Activated CD8-positive, alpha-beta T cell treated with anti-CD3 and anti-CD28 coated beads for 36 hours (primary cell): Measurements from ENCODE around the gene CDH13. TPM values are rescaled to one million over a fixed set of nuclear protein-coding genes. Genes with fewer than 3 reads are reported as not detected.

Experiments used
- ATAC-seq: fragments of 200-7000 bp; cut with Tn5 transposase; one replicate; pipeline ENCODE4 v1.10.0; 2021; ENCODE audit warnings: mild to moderate bottlenecking, moderate library complexity
- CTCF ChIA-PET: fragments of 350-600 bp; sonication (Branson Sonifier 250); formaldehyde crosslinking; loops from one replicate; lab custom pipeline; 2021; ENCODE audit warnings: antibody characterized with exemption; lab: Charles Lee
- POLR2A ChIA-PET: fragments of 350-600 bp; sonication (Branson Sonifier 250); formaldehyde crosslinking; loops from one replicate; lab custom pipeline; 2021; ENCODE audit warnings: antibody characterized with exemption; lab: Charles Lee
- DNase-seq: peaks from one replicate; pipeline ENCODE4 v3.0.0-alpha.2; 2020
- H3K27ac Mint-ChIP-seq: one replicate; pipeline ENCODE4 v1.8.0; 2021; ENCODE audit warnings: mild to moderate bottlenecking, mixed read lengths
- H3K27me3 Mint-ChIP-seq: one replicate; pipeline ENCODE4 v1.8.0; 2021; ENCODE audit warnings: mixed read lengths
- H3K36me3 Mint-ChIP-seq: one replicate; pipeline ENCODE4 v1.8.0; 2021; ENCODE audit warnings: low read depth, mixed read lengths
- H3K4me1 Mint-ChIP-seq: one replicate; pipeline ENCODE4 v1.8.0; 2021; ENCODE audit warnings: low read depth, mixed read lengths
- H3K4me3 Mint-ChIP-seq: one replicate; pipeline ENCODE4 v1.8.0; 2021; ENCODE audit warnings: mild to moderate bottlenecking, moderate library complexity, mixed read lengths
- H3K9me3 Mint-ChIP-seq: one replicate; pipeline ENCODE4 v1.8.0; 2021; ENCODE audit warnings: mixed read lengths
- intact Hi-C: fragments of 100-400 bp; cut with micrococcal nuclease; formaldehyde crosslinking; loops from one replicate; pipeline ENCODE4 v1.10.0; 2022
- total RNA-seq, 2 experiments: library from RNA; stranded (reverse); gene quantifications; one replicate each; pipeline ENCODE4 v1.2.3, GENCODE V29; 2021
- TF ChIP-seq, protein P1 (sequence below): fragments of 200-600 bp; IDR thresholded peaks from one replicate; pipeline ENCODE4 v1.8.0; 2022; ENCODE audit warnings: antibody characterized with exemption, mild to moderate bottlenecking

CDH13 gene
- total RNA-seq, 2 experiments from 2014 or later = not detected

DNA sequence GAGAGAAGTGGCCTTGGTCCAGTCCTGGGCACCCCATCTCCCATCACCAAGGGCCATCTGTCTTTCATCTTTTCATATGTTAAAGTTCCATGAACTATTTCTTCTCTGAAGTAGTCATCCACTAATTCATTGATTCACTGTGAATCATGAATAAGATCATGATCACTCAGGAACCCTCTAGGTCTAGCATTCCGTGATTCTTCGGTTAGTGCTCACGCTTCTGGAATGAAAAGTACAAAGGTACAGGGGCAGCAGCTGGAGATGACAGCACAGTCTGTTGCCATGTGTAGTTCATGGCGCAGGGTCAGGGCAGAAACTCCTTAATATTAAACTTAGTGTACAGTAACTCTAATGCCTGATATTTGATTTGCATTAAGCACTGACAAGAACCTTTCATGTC, 127.1 kb downstream of the CDH13 start:
- intact Hi-C loops = no loop called here
- H3K4me3 Mint-ChIP-seq = no peak overlapping the region
- no peak overlapping the region for H3K27ac Mint-ChIP-seq
- TF ChIP-seq, protein P1, sequence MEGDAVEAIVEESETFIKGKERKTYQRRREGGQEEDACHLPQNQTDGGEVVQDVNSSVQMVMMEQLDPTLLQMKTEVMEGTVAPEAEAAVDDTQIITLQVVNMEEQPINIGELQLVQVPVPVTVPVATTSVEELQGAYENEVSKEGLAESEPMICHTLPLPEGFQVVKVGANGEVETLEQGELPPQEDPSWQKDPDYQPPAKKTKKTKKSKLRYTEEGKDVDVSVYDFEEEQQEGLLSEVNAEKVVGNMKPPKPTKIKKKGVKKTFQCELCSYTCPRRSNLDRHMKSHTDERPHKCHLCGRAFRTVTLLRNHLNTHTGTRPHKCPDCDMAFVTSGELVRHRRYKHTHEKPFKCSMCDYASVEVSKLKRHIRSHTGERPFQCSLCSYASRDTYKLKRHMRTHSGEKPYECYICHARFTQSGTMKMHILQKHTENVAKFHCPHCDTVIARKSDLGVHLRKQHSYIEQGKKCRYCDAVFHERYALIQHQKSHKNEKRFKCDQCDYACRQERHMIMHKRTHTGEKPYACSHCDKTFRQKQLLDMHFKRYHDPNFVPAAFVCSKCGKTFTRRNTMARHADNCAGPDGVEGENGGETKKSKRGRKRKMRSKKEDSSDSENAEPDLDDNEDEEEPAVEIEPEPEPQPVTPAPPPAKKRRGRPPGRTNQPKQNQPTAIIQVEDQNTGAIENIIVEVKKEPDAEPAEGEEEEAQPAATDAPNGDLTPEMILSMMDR = no peak
- ATAC-seq = no peak
- CTCF ChIA-PET = interaction anchor here (1.4 kb wide), 1 partner anchor 112 kb away, joined by 6 read pairs; no protein-coding TSS in a partner anchor
- H3K9me3 Mint-ChIP-seq = no peaks in the 10 kb centered on the region
- no peak for DNase-seq
- peaks cover 10% of the 10 kb centered on the region for H3K27me3 Mint-ChIP-seq
- POLR2A ChIA-PET = no interaction called here
- no peaks in the 10 kb centered on the region for H3K4me1 Mint-ChIP-seq
- H3K36me3 Mint-ChIP-seq = no peaks in the 10 kb centered on the region

DNA sequence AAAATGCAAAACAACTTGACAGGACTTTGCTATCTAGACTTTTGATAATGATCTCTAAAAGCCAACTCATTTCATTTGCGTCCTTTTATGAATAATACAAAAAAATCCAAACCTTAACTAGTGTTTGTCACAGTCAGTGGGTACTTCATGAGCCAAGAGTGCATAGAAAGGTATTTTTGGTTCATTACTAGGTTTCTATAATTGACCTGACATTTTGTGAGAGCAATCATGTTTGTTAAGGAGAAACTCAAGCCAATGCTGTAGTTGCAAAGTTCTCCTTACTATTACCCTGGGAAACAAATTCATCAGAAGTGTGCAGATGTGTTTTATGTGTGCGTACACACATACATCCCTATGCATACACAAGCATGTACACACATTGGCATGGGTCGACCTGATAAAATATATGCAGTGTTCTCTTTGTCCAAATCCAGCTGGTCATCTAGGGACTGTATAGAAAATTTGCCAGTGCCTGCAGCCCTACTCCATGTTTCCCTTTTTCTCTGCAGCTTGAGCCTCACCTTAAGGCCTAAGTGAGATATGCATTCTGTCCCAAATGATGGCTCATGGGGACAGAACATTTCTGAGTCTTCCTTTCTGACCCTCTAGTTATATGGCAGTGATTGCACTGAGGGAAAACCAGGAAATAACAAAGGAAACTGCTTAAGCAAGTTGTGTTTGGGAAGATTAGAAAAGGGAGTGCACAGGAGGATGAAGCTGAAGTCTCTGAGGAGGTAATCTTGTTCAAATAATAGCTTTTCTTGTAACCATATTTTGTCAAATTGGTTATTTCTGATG, 128.1 kb downstream of the CDH13 start:
- Mint-ChIP-seq H3K4me3 (no peak overlapping the region), H3K27ac (no peak overlapping the region), H3K9me3 (no peaks in the 10 kb centered on the region), H3K36me3 (no peaks in the 10 kb centered on the region), H3K27me3 (peaks cover 8% of the 10 kb centered on the region), H3K4me1 (no peaks in the 10 kb centered on the region)
- TF ChIP-seq, protein P1 = no peak
- ChIA-PET POLR2A (no interaction called here), CTCF (no interaction called here)
- no peak for ATAC-seq
- no peak for DNase-seq
- intact Hi-C loops = no loop called here

DNA sequence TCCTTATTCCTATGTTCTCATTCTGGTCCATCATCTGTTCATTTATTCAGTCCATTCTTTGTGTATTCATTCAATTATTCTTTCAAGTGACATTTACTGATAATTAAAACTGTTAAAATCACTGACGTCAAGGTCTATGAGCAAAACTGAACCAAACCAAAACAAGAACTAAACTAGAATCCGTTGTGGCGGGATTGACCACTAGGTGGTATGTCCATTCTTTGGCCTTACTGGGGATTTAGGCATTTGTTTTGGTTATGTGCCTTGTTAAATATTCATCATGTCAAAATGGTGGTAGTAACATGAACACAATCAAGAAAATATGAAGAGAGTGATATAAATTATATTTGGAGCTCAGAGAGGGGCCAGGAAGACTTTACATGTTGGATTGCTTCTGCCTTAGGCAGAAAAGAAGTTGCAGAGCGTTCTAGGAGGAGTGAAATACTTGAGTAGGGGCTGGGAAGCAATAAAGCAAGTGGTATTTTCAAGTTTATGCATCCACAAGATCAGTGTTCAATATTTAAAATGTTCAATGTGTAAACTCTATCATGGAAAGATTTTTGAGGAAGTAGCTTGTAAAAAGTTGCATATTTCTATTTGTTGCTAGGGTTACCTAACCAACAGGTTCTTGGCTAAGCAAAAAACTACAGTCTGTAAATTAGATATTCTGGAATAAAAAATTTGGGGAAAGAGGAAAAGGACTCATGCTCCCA, 129.0 kb downstream of the CDH13 start:
- no peak for DNase-seq
- intact Hi-C loops = no loop called here
- CTCF ChIA-PET = interaction anchor here (0.7 kb wide), 1 partner anchor 51 kb away, joined by 3 read pairs; no protein-coding TSS in a partner anchor
- H3K4me3 Mint-ChIP-seq = no peak overlapping the region
- H3K27ac Mint-ChIP-seq = no peak overlapping the region
- POLR2A ChIA-PET = no interaction called here
- H3K9me3 Mint-ChIP-seq = no peaks in the 10 kb centered on the region
- peaks cover 7% of the 10 kb centered on the region for H3K27me3 Mint-ChIP-seq
- no peaks in the 10 kb centered on the region for H3K36me3 Mint-ChIP-seq
- TF ChIP-seq, protein P1 = no peak
- ATAC-seq = no peak
- no peaks in the 10 kb centered on the region for H3K4me1 Mint-ChIP-seq

DNA sequence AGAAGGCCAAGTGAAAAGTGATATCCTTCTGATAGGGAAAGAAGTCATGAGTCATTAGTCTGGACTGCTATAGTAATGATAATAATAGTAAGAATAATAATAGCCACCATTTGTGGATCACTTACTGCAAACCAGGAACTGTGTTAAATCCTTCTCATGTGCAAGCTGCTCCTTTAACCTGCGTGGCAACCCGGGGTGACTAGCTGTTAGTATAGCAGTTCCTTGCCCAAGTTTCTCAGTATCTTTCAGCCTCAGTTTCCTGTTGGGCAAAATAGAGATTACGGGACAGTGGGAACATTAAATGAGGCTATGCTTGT, 129.5 kb downstream of the CDH13 start:
- H3K36me3 Mint-ChIP-seq = no peaks in the 10 kb centered on the region
- DNase-seq (no peak), ATAC-seq (no peak)
- H3K4me3 Mint-ChIP-seq = no peak overlapping the region
- intact Hi-C loops = no loop called here
- no peaks in the 10 kb centered on the region for H3K9me3 Mint-ChIP-seq
- CTCF ChIA-PET = interaction anchor here (0.7 kb wide), 1 partner anchor 51 kb away, joined by 3 read pairs; no protein-coding TSS in a partner anchor
- H3K27ac Mint-ChIP-seq = no peak overlapping the region
- peaks cover 5% of the 10 kb centered on the region for H3K27me3 Mint-ChIP-seq
- TF ChIP-seq, protein P1 = no peak
- H3K4me1 Mint-ChIP-seq = no peaks in the 10 kb centered on the region
- POLR2A ChIA-PET = no interaction called here

DNA sequence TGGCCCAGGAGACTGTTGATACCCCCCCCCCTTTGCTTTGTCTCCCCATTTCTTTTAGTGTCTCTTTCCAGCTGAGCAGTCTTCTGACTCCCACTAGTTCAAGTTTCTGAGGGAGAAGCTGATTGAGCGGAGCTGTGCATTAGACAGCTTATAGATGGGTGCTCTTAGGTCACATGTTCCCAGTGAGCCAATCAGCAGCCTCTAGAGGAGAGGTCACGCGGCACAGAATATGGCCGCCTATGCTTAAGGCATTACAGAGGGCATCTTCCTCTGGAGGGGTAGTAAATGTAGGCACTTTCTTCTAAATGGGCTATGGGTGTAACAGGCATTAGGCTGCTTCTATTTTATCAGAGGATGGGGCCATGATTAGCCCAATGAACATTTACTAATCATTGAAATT, 131.6 kb downstream of the CDH13 start:
- H3K27ac Mint-ChIP-seq = no peak overlapping the region
- H3K27me3 Mint-ChIP-seq = peaks cover 2% of the 10 kb centered on the region
- TF ChIP-seq, protein P1 = no peak
- CTCF ChIA-PET = no interaction called here
- POLR2A ChIA-PET = no interaction called here
- peaks cover 4% of the 10 kb centered on the region for H3K4me1 Mint-ChIP-seq
- intact Hi-C loops = no loop called here
- no peak overlapping the region for H3K4me3 Mint-ChIP-seq
- ATAC-seq (no peak), DNase-seq (no peak)
- H3K9me3 Mint-ChIP-seq = no peaks in the 10 kb centered on the region
- no peaks in the 10 kb centered on the region for H3K36me3 Mint-ChIP-seq
